CD4-positive, alpha-beta T cell treated with Interleukin-4 for 4 hours (primary cell): Measurements from ENCODE around the gene RASSF10.
A peak's percentile ranks its signal among the peaks of the same experiment; 100 is the strongest.

ENCODE experiments used
- DNase-seq: peaks from one replicate; pipeline ENCODE4 v3.0.0-alpha.2; 2020

Gene RASSF10

GRCh38 chr11:13008625-13009475 is at the start of gene RASSF10:
Gene RASSF10, plus strand, starts transcription at chr11:13009316. Its CDS starts 261 bp downstream, at chr11:13009577.
- no peak for DNase-seq

GRCh38 chr11:12961615-12962014 is 47.5 kb upstream of the RASSF10 start:
- DNase-seq: no peak

GRCh38 chr11:12962306-12962705 is 46.8 kb upstream of the RASSF10 start:
- no peak for DNase-seq

GRCh38 chr11:12963051-12963450 is 46.1 kb upstream of the RASSF10 start:
- no peak for DNase-seq

GRCh38 chr11:12963792-12964536 is 45.2 kb upstream of the RASSF10 start:
- DNase-seq: peak; percentile 52

- DNase-seq: no peak
Observed at GRCh38 chr11:12964650-12965049, 44.5 kb upstream of the RASSF10 start.

- DNase-seq: no peak
Observed at GRCh38 chr11:12966002-12966401, 43.1 kb upstream of the RASSF10 start.

- DNase-seq: no peak
Observed at GRCh38 chr11:12968101-12968500, 41.0 kb upstream of the RASSF10 start.

- no peak for DNase-seq
Observed at GRCh38 chr11:12968826-12969225, 40.3 kb upstream of the RASSF10 start.

GRCh38 chr11:12971955-12972354 is 37.2 kb upstream of the RASSF10 start:
- no peak for DNase-seq

- no peak for DNase-seq
Observed at GRCh38 chr11:12973528-12974181, 35.5 kb upstream of the RASSF10 start.

- no peak for DNase-seq
Observed at GRCh38 chr11:12975195-12975594, 33.9 kb upstream of the RASSF10 start.

GRCh38 chr11:12979928-12980689 is 29.0 kb upstream of the RASSF10 start:
- no peak for DNase-seq

- DNase-seq: no peak
Observed at GRCh38 chr11:12981676-12982522, 27.2 kb upstream of the RASSF10 start.

GRCh38 chr11:12983336-12983735 is 25.8 kb upstream of the RASSF10 start:
- DNase-seq: no peak

GRCh38 chr11:12986194-12986898 is 22.8 kb upstream of the RASSF10 start:
- DNase-seq: no peak

- no peak for DNase-seq
Observed at GRCh38 chr11:12989428-12990161, 19.5 kb upstream of the RASSF10 start.

GRCh38 chr11:12990162-12990480 is 19.0 kb upstream of the RASSF10 start:
- no peak for DNase-seq

GRCh38 chr11:12991426-12991825 is 17.7 kb upstream of the RASSF10 start:
- no peak for DNase-seq

- DNase-seq: no peak
Observed at GRCh38 chr11:12993626-12994025, 15.5 kb upstream of the RASSF10 start.

GRCh38 chr11:12994476-12994875 is 14.6 kb upstream of the RASSF10 start:
- no peak for DNase-seq
